HG03521 (cell line): ENCODE data around the gene SLC46A2.

ENCODE experiments used
- ATAC-seq: cut with Tn5 transposase; IDR thresholded peaks from one replicate; pipeline ENCODE4 v1.9.1; 2021; ENCODE audit warnings: mild to moderate bottlenecking, moderate library complexity; ENCODE audit not compliant: unreplicated experiment

SLC46A2 gene

GRCh38 chr9:112890106-112891081, at the start of gene SLC46A2:
Gene SLC46A2 (minus strand): TSS chr9:112890876. CDS start chr9:112890681, 195 bp downstream.
- no peak for ATAC-seq

- ATAC-seq = no peak
Observed at GRCh38 chr9:112939418-112939817, 48.7 kb upstream of the SLC46A2 start.

DNA sequence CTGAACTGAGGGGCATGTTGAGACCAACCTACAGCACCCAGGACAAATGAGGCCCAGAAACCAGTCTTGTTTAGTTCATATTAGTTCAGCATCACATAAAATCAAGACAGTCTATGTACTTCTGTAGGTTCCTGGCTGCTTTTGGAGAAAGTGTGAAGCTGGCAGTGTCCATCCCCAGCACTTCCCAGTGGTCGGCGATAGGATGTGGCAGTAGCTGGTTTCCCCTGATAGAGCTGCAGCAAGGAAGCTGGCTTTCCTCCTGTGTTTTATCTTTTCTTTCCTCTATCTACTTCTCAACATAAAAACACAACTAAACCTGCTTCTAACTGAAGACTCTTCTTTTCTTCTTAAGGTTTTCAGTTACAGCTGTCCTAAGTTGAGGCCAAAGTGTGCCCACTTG, 43.0 kb upstream of the SLC46A2 start:
- no peak for ATAC-seq

DNA sequence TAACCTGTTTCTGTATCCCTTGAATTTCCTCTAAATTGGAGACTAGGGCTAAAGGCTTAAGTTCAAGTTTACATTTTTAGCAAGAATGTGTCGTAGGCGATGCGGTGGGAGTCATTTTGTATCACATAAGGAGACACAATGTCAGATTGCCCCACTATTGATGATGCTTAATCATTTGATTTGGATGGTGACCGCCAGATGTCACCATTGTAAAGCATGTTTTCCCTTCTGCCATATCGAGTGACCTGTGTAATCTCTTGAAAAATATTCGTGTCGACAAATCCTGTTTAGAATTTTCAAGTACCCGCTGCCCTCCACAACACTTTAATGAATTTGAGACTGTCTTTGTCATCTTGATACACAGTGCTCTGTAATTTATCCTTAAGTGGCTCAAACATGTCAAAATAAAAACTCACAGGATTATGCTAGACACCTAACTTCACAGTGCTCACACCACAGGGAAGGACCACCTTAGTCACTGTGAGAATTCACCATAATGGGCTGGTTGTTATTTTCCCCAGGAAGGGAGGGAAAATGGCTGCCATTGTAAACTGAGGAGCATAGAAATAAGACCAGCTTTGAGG, 34.5 kb upstream of the SLC46A2 start:
- ATAC-seq = no peak

DNA sequence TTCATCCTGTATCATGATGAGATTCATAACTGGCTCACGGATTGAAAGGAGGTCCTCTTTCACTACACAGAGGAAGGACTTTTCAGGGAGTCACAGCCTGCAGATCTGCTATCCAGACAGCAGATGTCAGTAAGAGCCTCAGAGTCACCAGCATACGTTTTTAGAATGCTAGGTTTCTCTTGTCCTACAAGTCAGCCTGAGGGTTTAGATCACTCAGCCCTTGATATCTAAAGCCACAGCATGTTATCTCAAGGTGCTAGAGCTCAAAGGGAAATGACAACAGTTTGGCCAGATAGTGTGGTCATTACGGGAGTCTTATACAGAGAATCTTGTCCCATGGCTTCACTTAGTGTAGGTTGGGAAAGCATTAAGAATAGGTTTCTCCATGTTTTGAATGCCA, 30.9 kb upstream of the SLC46A2 start:
- ATAC-seq = no peak

- no peak for ATAC-seq
Observed at GRCh38 chr9:112917987-112918362, 27.3 kb upstream of the SLC46A2 start.

DNA sequence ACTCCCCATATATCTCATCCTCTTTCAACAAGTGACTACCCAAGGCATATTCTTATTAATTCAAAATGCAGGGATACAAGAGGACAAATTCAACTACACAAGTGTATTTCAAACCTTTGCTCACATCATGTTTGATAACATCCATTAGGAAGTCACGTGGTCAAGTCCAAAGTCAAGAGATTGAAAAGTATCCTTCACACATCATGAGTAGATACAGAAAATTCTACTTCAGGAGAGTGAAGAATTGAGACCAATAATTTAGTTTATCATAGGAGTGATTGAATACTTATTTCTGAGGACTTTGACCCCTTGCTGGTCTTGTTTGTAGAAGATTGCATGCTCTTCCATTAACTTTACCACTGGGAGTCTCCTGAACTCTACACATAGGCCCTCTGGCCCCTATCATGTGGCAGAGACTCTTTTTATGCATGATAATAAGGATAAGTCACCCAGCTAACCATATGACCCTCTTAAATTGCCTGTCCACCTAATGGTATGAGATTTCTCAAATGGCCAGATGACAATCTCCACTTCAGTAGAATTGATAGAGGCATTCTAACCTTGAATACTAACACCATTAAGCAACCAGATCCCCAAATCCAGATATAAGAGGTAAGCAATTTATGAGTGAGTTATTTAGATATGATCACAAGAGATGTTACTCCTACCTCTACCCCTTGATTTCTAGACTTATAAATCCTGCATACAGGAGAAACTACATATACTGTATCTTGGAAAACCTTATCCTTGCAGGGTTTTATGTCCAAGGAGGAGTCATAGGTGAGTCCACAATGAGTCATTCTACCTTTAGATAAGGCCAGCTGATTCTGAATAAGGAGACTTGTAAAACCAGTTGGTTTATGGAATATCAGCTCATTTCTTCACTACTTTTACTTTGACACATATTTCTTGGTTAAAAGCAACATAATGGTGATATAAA, 26.6 kb upstream of the SLC46A2 start:
- no peak for ATAC-seq

- ATAC-seq = no peak
Observed at GRCh38 chr9:112914524-112914923, 23.8 kb upstream of the SLC46A2 start.

GRCh38 chr9:112913326-112913725, 22.6 kb upstream of the SLC46A2 start:
- no peak for ATAC-seq

DNA sequence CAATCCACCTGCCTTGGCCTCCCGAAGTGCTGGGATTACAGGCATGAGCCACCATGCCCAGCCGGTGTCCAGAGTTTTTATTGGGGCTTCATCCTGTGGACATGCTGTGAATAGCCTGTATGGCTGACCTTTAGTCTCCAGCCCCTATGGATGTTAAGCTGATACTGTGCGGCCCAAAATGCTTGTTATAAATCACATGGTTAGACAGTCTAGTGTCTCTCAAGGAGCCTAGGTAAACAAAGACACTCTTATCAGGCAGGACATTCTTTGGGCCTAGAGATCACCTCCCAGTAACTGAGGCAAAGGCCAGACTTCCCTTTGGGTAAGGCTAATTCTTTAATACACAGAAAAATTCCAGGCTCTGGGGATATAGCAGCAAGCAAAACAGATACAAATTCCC, 22.0 kb upstream of the SLC46A2 start:
- no peak for ATAC-seq

GRCh38 chr9:112911736-112912135, 21.1 kb upstream of the SLC46A2 start:
- ATAC-seq = no peak

DNA sequence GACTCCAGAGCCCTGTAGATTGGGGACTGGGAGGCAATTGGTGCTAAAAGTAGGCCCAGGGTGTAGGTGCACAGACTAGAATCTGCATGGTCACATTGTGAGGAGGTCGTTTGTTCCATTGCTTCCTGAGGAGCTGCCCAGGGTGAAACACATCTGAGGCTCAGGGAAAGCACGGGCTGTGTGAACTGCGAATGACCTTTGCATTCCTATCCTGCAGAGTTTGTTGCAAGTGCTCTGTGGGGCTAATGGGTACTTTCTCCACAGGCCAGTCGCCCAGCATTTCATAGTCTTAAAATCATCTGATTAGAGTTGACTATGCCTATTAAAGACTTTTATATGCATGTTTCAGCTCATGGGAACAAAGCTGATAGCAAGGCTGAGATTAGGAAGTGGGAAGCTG, 14.4 kb upstream of the SLC46A2 start:
- no peak for ATAC-seq

- ATAC-seq = no peak
Observed at GRCh38 chr9:112900901-112901300, 10.2 kb upstream of the SLC46A2 start.

DNA sequence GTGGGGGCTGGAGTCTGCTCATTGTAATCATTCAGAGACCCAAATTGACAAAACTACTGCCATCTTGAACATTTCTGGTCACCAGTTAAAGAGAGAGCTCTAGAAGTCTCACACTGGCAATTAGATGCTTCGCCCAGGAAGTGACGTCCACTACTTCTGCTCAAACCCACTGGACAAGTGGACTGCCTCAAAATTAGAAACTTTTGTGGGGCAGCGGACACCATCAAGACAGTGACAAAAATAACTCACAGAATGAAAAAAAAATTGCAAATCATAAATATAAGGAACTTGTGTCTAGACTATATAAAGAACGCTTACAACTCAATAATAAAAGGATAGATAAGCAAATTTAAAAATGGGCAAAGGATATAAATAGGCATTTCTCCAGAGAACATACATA, 9.8 kb upstream of the SLC46A2 start:
- ATAC-seq = no peak

GRCh38 chr9:112898872-112899311, 8.2 kb upstream of the SLC46A2 start:
- no peak for ATAC-seq

GRCh38 chr9:112896131-112896530, 5.5 kb upstream of the SLC46A2 start:
- ATAC-seq = no peak

- no peak for ATAC-seq
Observed at GRCh38 chr9:112894699-112895098, 4.0 kb upstream of the SLC46A2 start.

GRCh38 chr9:112894041-112894440, 3.4 kb upstream of the SLC46A2 start:
- no peak for ATAC-seq

DNA sequence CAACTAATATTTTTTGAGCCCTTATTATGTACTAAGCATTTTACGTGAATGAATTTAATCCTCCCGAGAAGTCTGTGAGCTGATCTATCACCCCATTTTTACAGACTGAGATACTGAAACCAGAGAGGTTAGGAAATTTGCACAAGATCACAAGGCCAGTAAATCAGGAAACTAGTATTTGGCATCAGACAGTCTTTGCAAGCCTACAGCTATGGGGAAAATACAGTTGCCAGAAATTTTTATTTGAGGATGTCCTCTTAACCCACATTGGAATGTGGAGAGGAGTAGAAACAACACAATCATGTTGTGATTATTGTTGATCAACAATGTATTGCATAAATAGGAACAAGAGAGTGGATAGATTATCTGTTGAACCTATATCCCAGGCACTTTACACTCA, 2.3 kb upstream of the SLC46A2 start:
- no peak for ATAC-seq

DNA sequence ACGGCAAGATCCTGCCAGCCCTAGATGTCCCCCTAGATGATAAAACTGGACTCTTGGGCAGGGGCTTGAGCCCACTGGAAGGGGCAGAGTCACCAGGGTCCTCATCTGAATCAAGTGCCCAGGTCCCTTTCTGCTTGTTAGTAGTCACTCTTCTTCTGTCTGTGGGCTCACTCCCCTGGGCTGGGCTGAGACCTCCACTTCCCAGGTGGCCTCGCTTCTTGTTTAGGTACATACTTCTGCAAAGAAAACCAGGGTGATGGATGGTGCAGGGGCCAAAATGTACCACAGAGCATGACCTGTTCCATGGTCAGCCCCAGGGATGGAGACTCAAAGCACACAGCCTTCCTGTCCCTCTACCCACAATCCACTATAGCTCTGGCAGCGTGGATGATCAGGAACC, 845 bp upstream of the SLC46A2 start:
- ATAC-seq = no peak

DNA sequence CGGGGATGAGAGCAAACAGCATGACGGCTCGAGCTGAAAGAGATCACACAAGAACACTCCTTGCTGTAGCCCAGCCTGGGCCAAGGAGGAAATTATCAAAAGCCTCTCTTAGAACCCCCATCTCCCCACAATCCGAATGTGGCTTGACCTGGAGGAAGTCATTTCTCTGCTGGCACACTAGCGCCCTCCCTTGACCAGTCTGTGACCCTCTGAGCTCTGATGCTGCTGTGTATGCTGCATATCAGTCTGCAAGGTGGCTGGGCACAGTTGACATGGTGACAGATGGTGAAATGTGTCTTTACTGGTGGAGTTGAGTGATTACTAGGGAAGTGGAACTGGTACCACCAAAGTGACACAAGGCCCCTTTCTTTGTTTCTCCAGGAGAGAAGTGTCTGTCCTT, 3.3 kb downstream of the SLC46A2 start:
- ATAC-seq = no peak
